Erythroblast (primary cell): ENCODE data around the gene AP5Z1.

Experiments
- GATA1 ChIP-seq: IDR thresholded peaks from 2 replicates; pipeline ENCODE4 v1.6.1; 2011; ENCODE audit warnings: low read depth, mild to moderate bottlenecking, control low read depth, low read length, moderate library complexity
- POLR2A ChIP-seq: IDR thresholded peaks from 2 replicates; pipeline ENCODE4 v1.6.1; 2011; ENCODE audit warnings: mild to moderate bottlenecking, low read length

DNA sequence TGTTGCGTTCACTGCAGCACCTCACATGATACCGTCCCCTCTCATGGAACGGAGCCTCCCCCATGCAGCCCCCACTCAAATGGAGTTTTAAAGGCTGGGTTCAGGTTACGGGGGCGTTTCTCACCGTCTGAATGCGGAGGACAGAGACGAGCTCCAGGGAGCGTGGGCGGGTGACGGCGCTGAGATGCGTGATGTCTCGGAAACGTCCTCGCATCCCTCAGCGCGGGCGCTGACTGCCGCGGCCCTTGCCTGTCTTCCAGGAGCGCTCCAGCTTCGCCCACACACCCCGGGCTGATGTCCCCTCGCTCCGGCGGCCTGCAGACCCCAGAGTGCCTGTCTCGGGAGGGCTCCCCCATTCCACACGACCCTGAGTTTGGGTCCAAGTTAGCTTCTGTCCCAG lies 16.6 kb upstream of the AP5Z1 start:
- TF ChIP-seq POLR2A: no peak
- no peak for TF ChIP-seq GATA1
